Endothelial cell of umbilical vein (primary cell): ENCODE results near the gene TRAM1L1. TPM values are rescaled to one million over a fixed set of nuclear protein-coding genes. Genes with fewer than 3 reads are reported as not detected.
A peak's percentile ranks its signal among the peaks of the same experiment; 100 is the strongest.

Source experiments
- BruUV-seq: library from RNA; stranded (reverse); fragments of 400-500 nt; replicated peaks from 2 replicates; lab custom pipeline; 2021; lab: Mats Ljungman, UMichigan
- CTCF ChIA-PET: fragments of 300-600, 350-600 bp; sonication (Branson Sonifier 250); formaldehyde crosslinking; loops from one replicate; lab custom pipeline; 2021; ENCODE audit warnings: antibody characterized with exemption, inconsistent platforms; lab: Charles Lee
- POLR2A ChIA-PET: fragments of 300-600, 350-600 bp; sonication (Branson Sonifier 250); formaldehyde crosslinking; loops from one replicate; lab custom pipeline; 2021; ENCODE audit warnings: antibody characterized with exemption, inconsistent platforms; lab: Charles Lee
- DNase-seq: peaks from one replicate; pipeline ENCODE4 v3.0.0-alpha.2; 2011; ENCODE audit warnings: low read depth, low spot score
- FAIRE-seq: peaks from 2 replicates; lab custom pipeline; 2011; peaks lifted over from hg19 to GRCh38; lab: Jason Lieb, UNC
- H2AFZ ChIP-seq: 2 replicates; pipeline ENCODE4 v1.6.0; 2012; ENCODE audit warnings: low read depth, low read length, control low read depth, inconsistent platforms
- H3K27ac ChIP-seq: 2 replicates; pipeline ENCODE4 v1.5.1; 2011; ENCODE audit warnings: low read depth, mild to moderate bottlenecking, control low read depth, low read length, moderate library complexity; ENCODE audit not compliant: insufficient read depth
- H3K27me3 ChIP-seq, 2 experiments: 2 replicates each; pipeline versions ENCODE4 v1.6.0 to v1.6.1; 2011; ENCODE audit warnings: low read length in 2 of 2, mixed read lengths in 1 of 2; ENCODE audit not compliant: control insufficient read depth in 2 of 2, insufficient read depth in 2 of 2
- H3K36me3 ChIP-seq, 2 experiments: 2 replicates in 1 of 2; 3 replicates in 1 of 2; pipeline ENCODE4 v1.5.1; 2011; ENCODE audit warnings: low read length in 2 of 2, mild to moderate bottlenecking in 1 of 2, moderate library complexity in 1 of 2; ENCODE audit not compliant: control insufficient read depth in 2 of 2, insufficient read depth in 2 of 2; ENCODE audit errors: extremely low read depth in 1 of 2
- H3K4me1 ChIP-seq: 3 replicates; pipeline ENCODE4 v1.5.1; 2011; ENCODE audit warnings: mild to moderate bottlenecking, low read length; ENCODE audit not compliant: control insufficient read depth, insufficient read depth; ENCODE audit errors: extremely low read depth
- H3K4me2 ChIP-seq: 2 replicates; pipeline ENCODE4 v1.6.1; 2011; ENCODE audit warnings: low read length, control low read depth, mixed read lengths; ENCODE audit not compliant: insufficient read depth
- H3K4me3 ChIP-seq, 3 experiments: fragments of 200-600 bp in 1 of 3; sonication (generic), shearing (Covaris generic) in 1 of 3; replicated peaks in 1 of 3; 2 replicates each; pipeline ENCODE4 v1.5.1; 2011 to 2016; ENCODE audit warnings: control low read depth in 3 of 3, low read length in 3 of 3, mild to moderate bottlenecking in 2 of 3, inconsistent platforms in 1 of 3, low read depth in 1 of 3, moderate library complexity in 1 of 3; ENCODE audit not compliant: insufficient read depth in 1 of 3
- H3K79me2 ChIP-seq: 2 replicates; pipeline ENCODE4 v1.6.0; 2012; ENCODE audit warnings: low read length, inconsistent platforms; ENCODE audit not compliant: control insufficient read depth, insufficient read depth
- H3K9ac ChIP-seq: replicated peaks from 2 replicates; pipeline ENCODE3; 2011; ENCODE audit warnings: low read length, control low read depth; ENCODE audit not compliant: insufficient read depth; ENCODE audit errors: extremely low read depth
- H3K9me1 ChIP-seq: replicated peaks from 3 replicates; pipeline ENCODE4 v1.6.0; 2011; ENCODE audit warnings: mild to moderate bottlenecking, low read length; ENCODE audit not compliant: control insufficient read depth, insufficient read depth; ENCODE audit errors: extremely low read depth
- H3K9me3 ChIP-seq: replicated peaks from 2 replicates; pipeline ENCODE4 v1.5.1; 2012; ENCODE audit warnings: low read length, inconsistent platforms; ENCODE audit not compliant: control insufficient read depth, insufficient read depth
- H4K20me1 ChIP-seq: replicated peaks from 2 replicates; pipeline ENCODE3; 2011; ENCODE audit warnings: mild to moderate bottlenecking, low read length; ENCODE audit not compliant: control insufficient read depth, insufficient read depth; ENCODE audit errors: extremely low read depth
- CTCF ChIP-seq, 2 donors: IDR thresholded peaks; 1 replicate in 1 of 2; 2 replicates in 1 of 2; pipeline ENCODE4 v1.5.1; 2011; ENCODE audit warnings: low read length in 2 of 2, mild to moderate bottlenecking in 2 of 2, moderate library complexity in 2 of 2, control low read depth in 1 of 2, inconsistent platforms in 1 of 2, low read depth in 1 of 2; ENCODE audit not compliant: insufficient read depth in 1 of 2; ENCODE audit errors: extremely low read depth in 1 of 2
- EZH2 ChIP-seq: IDR thresholded peaks from 2 replicates; pipeline ENCODE4 v1.6.1; 2012; ENCODE audit warnings: borderline replicate concordance, low read depth, mild to moderate bottlenecking, moderate library complexity, low read length, inconsistent platforms; ENCODE audit not compliant: severe bottlenecking
- FOS ChIP-seq: IDR thresholded peaks from 2 replicates; pipeline ENCODE4 v1.6.1; 2011; ENCODE audit warnings: mild to moderate bottlenecking, low read length, moderate library complexity, borderline replicate concordance; ENCODE audit not compliant: insufficient read depth
- GATA2 ChIP-seq: IDR thresholded peaks from 2 replicates; pipeline ENCODE4 v1.7.0; 2011; ENCODE audit warnings: low read depth, mild to moderate bottlenecking, moderate library complexity, mixed read lengths, low read length; ENCODE audit not compliant: insufficient read length, insufficient read depth
- JUN ChIP-seq: IDR thresholded peaks from 2 replicates; pipeline ENCODE4 v1.6.1; 2011; ENCODE audit warnings: borderline replicate concordance, low read depth; ENCODE audit not compliant: insufficient read length, insufficient read depth
- MAX ChIP-seq: IDR thresholded peaks from 2 replicates; pipeline ENCODE4 v1.6.1; 2011; ENCODE audit not compliant: insufficient read depth, insufficient read length
- MYC ChIP-seq: IDR thresholded peaks from one replicate; pipeline ENCODE4 v1.6.1; 2011; ENCODE audit warnings: mild to moderate bottlenecking, low read depth, low read length
- POLR2A ChIP-seq: IDR thresholded peaks from 2 replicates; pipeline ENCODE4 v1.6.1; 2012; ENCODE audit warnings: low read depth, mild to moderate bottlenecking, control low read depth, low read length
- POLR2AphosphoS5 ChIP-seq: IDR thresholded peaks from 2 replicates; pipeline ENCODE4 v1.6.1; 2012; ENCODE audit warnings: low read depth, mild to moderate bottlenecking, control low read depth, low read length, moderate library complexity; ENCODE audit not compliant: insufficient read depth
- dilution Hi-C: fragments of 300-500 bp; cut with MboI; formaldehyde crosslinking; loops from one replicate; pipeline ENCODE4 v1.15.0; 2019; ENCODE audit warnings: low sequenced_read_pairs; ENCODE audit not compliant: extremely low pct_ligation_motif_present
- intact Hi-C: fragments of 100-400 bp; cut with micrococcal nuclease; formaldehyde crosslinking; loops from one replicate; pipeline ENCODE4 v1.10.0; 2022
- polyA plus RNA-seq, 4 experiments: library from polyadenylated mRNA; depleted of rRNA in 3 of 4; stranded (reverse) in 3 of 4; unstranded in 1 of 4; fragments of >200 nt; gene quantifications; 2 replicates each; pipeline versions ENCODE4 v1.2.1 to v1.2.3, GENCODE V29; 2011 to 2012; ENCODE audit warnings: missing spikeins in 1 of 4
- total RNA-seq: library from RNA; stranded (reverse); gene quantifications from 2 replicates; pipeline ENCODE4 v1.2.3, GENCODE V29; 2021

The TRAM1L1 gene
- total and polyA plus RNA-seq, 2 donors (not counting 3 experiments of a cell fraction or from before 2014, with no cell fraction given), result 0.88 to 1.1 TPM

- H3K79me2 ChIP-seq, result no peaks in the 10 kb centered on the region
- no peak overlapping the region for H3K4me2 ChIP-seq
- intact Hi-C loops, result loop anchor here (1.0 to 2.0 kb wide), 3 partner anchors 900 to 1136 kb away; partner anchors contain the start of gene NDST3
- H3K9me3 ChIP-seq, result no peaks in the 10 kb centered on the region
- no peak overlapping the region for H3K27ac ChIP-seq
- H3K9me1 ChIP-seq, result no peaks in the 10 kb centered on the region
- no peaks in the 10 kb centered on the region for H3K4me1 ChIP-seq
- ChIA-PET CTCF (interaction anchor here (0.8 to 2.3 kb wide), 16 partner anchors 9 to 1219 kb away, joined by 3 to 24 read pairs (median 4); partner anchors contain the start of genes NDST3 and PRSS12), POLR2A (no interaction called here)
- DNase-seq, result peak; percentile 43
- no peak overlapping the region for H3K4me3 ChIP-seq
- H3K36me3 ChIP-seq, result no peaks in the 10 kb centered on the region
- FAIRE-seq, result peak; percentile 55
- dilution Hi-C loops, result no loop called here
- no TSS peak for BruUV-seq
- no peaks in the 10 kb centered on the region for H4K20me1 ChIP-seq
- H3K9ac ChIP-seq, result no peak overlapping the region
- no peak for TF ChIP-seq GATA2
- peak; percentile 15 to 24 for TF ChIP-seq CTCF (IDR thresholded peaks at IDR 0.05; ENCODE audit: extremely low read depth in 1 of 2, insufficient read depth in 1 of 2, low read depth in 1 of 2, low read length in 2 of 2)
- H3K27me3 ChIP-seq, result no peaks in the 10 kb centered on the region
- H2AFZ ChIP-seq, result peak overlapping the region; percentile 64
Measured at GRCh38 chr4:117134386-117134785, 49.0 kb upstream of the TRAM1L1 start.

- DNase-seq, result no peak
- CTCF ChIA-PET, result interaction anchor here (0.8 kb wide), 1 partner anchor 8 kb away, joined by 3 read pairs; no protein-coding TSS in a partner anchor
- Histone ChIP-seq H3K36me3 (no peaks in the 10 kb centered on the region), H3K4me1 (no peaks in the 10 kb centered on the region), H3K4me3 (no peak overlapping the region), H3K4me2 (no peak overlapping the region), H3K9me3 (no peaks in the 10 kb centered on the region), H3K9ac (no peak overlapping the region), H3K9me1 (no peaks in the 10 kb centered on the region), H3K79me2 (no peaks in the 10 kb centered on the region), H3K27me3 (no peaks in the 10 kb centered on the region), H3K27ac (no peak overlapping the region), H4K20me1 (no peaks in the 10 kb centered on the region), H2AFZ (no peak overlapping the region)
- POLR2A ChIA-PET, result no interaction called here
- dilution Hi-C loops, result no loop called here
- TF ChIP-seq EZH2 (no peak), CTCF (IDR thresholded peaks at IDR 0.05; ENCODE audit: extremely low read depth in 1 of 2, insufficient read depth in 1 of 2, low read depth in 1 of 2, low read length in 2 of 2) (no peak), POLR2AphosphoS5 (no peak), MYC (no peak), MAX (no peak), FOS (no peak), GATA2 (no peak), POLR2A (no peak), JUN (no peak)
- FAIRE-seq, result no peak
- no TSS peak for BruUV-seq
- intact Hi-C loops, result no loop called here
Measured at GRCh38 chr4:117096886-117097285, 11.5 kb upstream of the TRAM1L1 start.
